ENCODE results near the gene ADAM12. TPM values are rescaled to one million over a fixed set of nuclear protein-coding genes. Genes with fewer than 3 reads are reported as not detected.

ADAM12 gene
- total RNA-seq, 4 donors from 2014 or later = under 0.01 to 60.8 (median 0.64) TPM; not detected in 1

- intact Hi-C loops (cut with DNase I; ENCODE audit: low total_unique reads) = no loop called here
Observed at GRCh38 chr10:125994601-125995000, 393.7 kb downstream of the ADAM12 start.

GRCh38 chr10:125992254-125992653 lies 396.0 kb downstream of the ADAM12 start:
- Histone ChIP-seq H3K9me3 (no peaks in the 10 kb centered on the region), H3K4me3 (no peak overlapping the region), H3K4me1 (no peaks in the 10 kb centered on the region), H3K27me3 (no peaks in the 10 kb centered on the region), H3K36me3 (no peaks in the 10 kb centered on the region), H3K27ac (no peak overlapping the region)
- intact Hi-C loops (cut with DNase I; ENCODE audit: low total_unique reads) = no loop called here
- TF ChIP-seq POLR2A (IDR thresholded peaks at IDR 0.05) = no peak
- no peak for TF ChIP-seq CTCF (IDR thresholded peaks at IDR 0.05)
- no peak for DNase-seq

More at GRCh38 chr10:125994601-125995000, 393.7 kb downstream of the ADAM12 start:
- no peak overlapping the region for H3K27ac ChIP-seq
- TF ChIP-seq POLR2A (IDR thresholded peaks at IDR 0.05) = no peak
- TF ChIP-seq CTCF (IDR thresholded peaks at IDR 0.05) = no peak
- no peaks in the 10 kb centered on the region for H3K36me3 ChIP-seq
- no peaks in the 10 kb centered on the region for H3K4me1 ChIP-seq
- no peak for DNase-seq
- no peaks in the 10 kb centered on the region for H3K27me3 ChIP-seq
- H3K4me3 ChIP-seq = no peak overlapping the region
- no peaks in the 10 kb centered on the region for H3K9me3 ChIP-seq

- intact Hi-C loops (cut with DNase I; ENCODE audit: low total_unique reads) = no loop called here
Observed at GRCh38 chr10:125991392-125991791, 396.9 kb downstream of the ADAM12 start.

GRCh38 chr10:125990974-125991373 lies 397.3 kb downstream of the ADAM12 start:
- H3K4me3 ChIP-seq = no peak overlapping the region
- no peak overlapping the region for H3K27ac ChIP-seq
- no peaks in the 10 kb centered on the region for H3K27me3 ChIP-seq
- no peaks in the 10 kb centered on the region for H3K9me3 ChIP-seq
- intact Hi-C loops (cut with DNase I; ENCODE audit: low total_unique reads) = no loop called here
- no peaks in the 10 kb centered on the region for H3K36me3 ChIP-seq
- no peaks in the 10 kb centered on the region for H3K4me1 ChIP-seq
- DNase-seq = no peak
- TF ChIP-seq CTCF (IDR thresholded peaks at IDR 0.05) (no peak), POLR2A (IDR thresholded peaks at IDR 0.05) (no peak)

More at GRCh38 chr10:125991392-125991791, 396.9 kb downstream of the ADAM12 start:
- Histone ChIP-seq H3K36me3 (no peaks in the 10 kb centered on the region), H3K4me1 (no peaks in the 10 kb centered on the region), H3K27me3 (no peaks in the 10 kb centered on the region), H3K27ac (no peak overlapping the region), H3K9me3 (no peaks in the 10 kb centered on the region), H3K4me3 (no peak overlapping the region)
- TF ChIP-seq POLR2A (IDR thresholded peaks at IDR 0.05) = no peak
- TF ChIP-seq CTCF (IDR thresholded peaks at IDR 0.05) = no peak
- no peak for DNase-seq

- no peak for TF ChIP-seq POLR2A (IDR thresholded peaks at IDR 0.05)
- no peak for TF ChIP-seq CTCF (IDR thresholded peaks at IDR 0.05)
- intact Hi-C loops (cut with DNase I; ENCODE audit: low total_unique reads) = loop anchor here (10.0 kb wide), 1 partner anchor 395 kb away; the partner anchor contains the start of gene ADAM12
Observed at GRCh38 chr10:125989791-125990190, 398.5 kb downstream of the ADAM12 start.

More at GRCh38 chr10:125989791-125990190, 398.5 kb downstream of the ADAM12 start:
- Histone ChIP-seq H3K36me3 (no peaks in the 10 kb centered on the region), H3K27ac (no peak overlapping the region), H3K4me1 (no peaks in the 10 kb centered on the region), H3K27me3 (no peaks in the 10 kb centered on the region), H3K9me3 (no peaks in the 10 kb centered on the region), H3K4me3 (no peak overlapping the region)
- DNase-seq = no peak

All from uterus (tissue), 4 donors.